ENCODE measurements around the gene LRIT2.

The LRIT2 gene

DNA sequence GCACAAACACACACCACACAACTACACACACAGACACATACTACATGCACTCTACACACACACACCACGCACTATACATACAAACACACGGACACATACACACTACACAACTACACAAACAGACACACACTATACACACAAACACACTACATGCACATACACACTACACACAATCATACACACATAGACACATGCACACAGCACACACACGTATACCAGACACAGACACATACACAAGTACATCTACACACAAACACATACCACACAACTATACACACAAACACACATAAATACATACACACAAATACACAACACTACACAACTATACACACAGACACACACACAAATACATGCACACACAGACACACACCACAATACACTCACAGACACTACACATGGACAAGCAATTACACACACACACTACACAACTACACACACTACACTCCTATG is 47.2 kb downstream of the LRIT2 start:
- no peak overlapping the region for H3K4me3 ChIP-seq (ENCODE audit: low read depth, low read length)
- H3K9me3 ChIP-seq (ENCODE audit: control insufficient read depth, insufficient read depth, low read depth, low read length) = no peaks in the 10 kb centered on the region
- ChIA-PET CTCF (no interaction called here), POLR2A (no interaction called here)
- TF ChIP-seq ZNF350 (tag by site-specific recombination; IDR thresholded peaks at IDR 0.05) (no peak), ZNF843 (tag by site-specific recombination; IDR thresholded peaks at IDR 0.05) (no peak), ZNF37A (tag by site-specific recombination; IDR thresholded peaks at IDR 0.05) (no peak)
- H3K27ac ChIP-seq (ENCODE audit: extremely low read depth, low read depth, low read length) = no peak overlapping the region
- H3K4me1 ChIP-seq (ENCODE audit: control insufficient read depth, insufficient read depth, low read length) = no peaks in the 10 kb centered on the region
- no peaks in the 10 kb centered on the region for H3K36me3 ChIP-seq (ENCODE audit: control insufficient read depth in 2 of 2, insufficient read depth in 1 of 2, low read length in 2 of 2)

DNA sequence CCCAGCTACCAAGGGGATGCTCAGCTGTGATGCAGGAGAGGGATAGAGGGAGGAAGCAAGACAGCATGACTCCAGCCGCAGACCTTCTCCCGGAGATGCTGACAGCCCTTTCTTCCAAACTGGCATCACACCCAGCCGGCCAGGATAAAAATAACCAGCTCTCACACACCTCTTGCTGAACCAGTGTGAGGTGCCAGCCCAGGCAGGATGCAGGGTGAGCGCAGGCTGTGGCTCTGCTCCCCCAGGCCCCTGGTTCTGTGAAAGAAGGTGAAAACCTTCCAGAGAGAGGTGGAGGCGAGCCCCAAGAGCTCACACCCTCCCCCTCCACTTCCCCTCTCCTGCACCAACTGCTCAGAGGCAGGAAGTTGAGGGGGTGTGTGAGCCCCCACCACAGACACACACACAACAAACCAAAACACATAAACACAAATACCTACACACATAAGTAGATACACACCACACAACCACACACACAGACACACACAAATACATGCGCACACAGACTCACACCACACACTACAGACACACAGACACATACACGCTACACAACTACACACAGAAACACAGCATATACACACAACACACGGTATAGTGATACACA is 47.7 kb downstream of the LRIT2 start:
- ChIA-PET POLR2A (no interaction called here), CTCF (no interaction called here)
- TF ChIP-seq EGR2 (tag by site-specific recombination; IDR thresholded peaks at IDR 0.05; ENCODE audit: low read depth) = 0 out of 2 replicates have a peak, but pooled peaks have one; percentile 14
- no peak for TF ChIP-seq ZNF555 (tag by site-specific recombination; conservative IDR thresholded peaks at IDR 0.05)
- TF ChIP-seq ZBTB11 (tag by site-specific recombination; conservative IDR thresholded peaks at IDR 0.05; ENCODE audit: low read depth) = no peak
- Histone ChIP-seq H3K4me3 (ENCODE audit: low read depth, low read length) (no peak overlapping the region), H3K36me3 (ENCODE audit: control insufficient read depth in 2 of 2, insufficient read depth in 1 of 2, low read length in 2 of 2) (no peaks in the 10 kb centered on the region), H3K27ac (ENCODE audit: extremely low read depth, low read depth, low read length) (no peak overlapping the region), H3K4me1 (ENCODE audit: control insufficient read depth, insufficient read depth, low read length) (no peaks in the 10 kb centered on the region), H3K9me3 (ENCODE audit: control insufficient read depth, insufficient read depth, low read depth, low read length) (no peaks in the 10 kb centered on the region)

DNA sequence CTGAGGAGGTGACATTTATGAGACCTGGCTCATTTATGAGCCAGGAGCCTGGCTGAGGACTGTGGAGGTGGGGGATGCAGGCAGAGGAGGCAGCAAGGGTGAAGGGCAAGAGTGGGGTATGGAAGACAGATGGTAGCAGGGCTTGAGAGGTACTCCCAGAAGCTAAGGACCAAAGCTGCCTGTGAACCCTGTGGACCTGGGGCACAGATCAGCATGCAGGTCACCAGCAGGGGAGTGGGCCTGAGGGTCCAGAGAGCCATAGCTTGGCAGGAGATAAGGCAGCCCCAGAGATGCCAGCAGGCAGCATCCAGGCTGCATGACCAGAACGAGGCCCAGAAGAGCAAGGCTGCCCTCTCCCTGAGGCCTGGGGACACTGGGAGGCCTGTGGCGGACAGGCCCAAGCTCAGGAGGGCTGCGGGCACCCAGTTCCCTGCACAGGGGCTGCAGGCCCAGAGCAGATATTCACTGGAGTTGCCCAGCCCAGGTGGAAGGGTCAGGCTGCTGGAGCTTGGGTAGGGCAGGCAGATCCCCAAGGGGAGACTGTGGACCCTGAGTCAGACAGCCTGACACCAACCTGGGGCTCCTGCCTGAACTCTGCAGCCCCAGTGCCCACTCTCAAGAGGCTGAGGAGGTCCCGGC is 48.4 kb downstream of the LRIT2 start:
- CTCF ChIA-PET = no interaction called here
- POLR2A ChIA-PET = no interaction called here
- TF ChIP-seq, protein P1, sequence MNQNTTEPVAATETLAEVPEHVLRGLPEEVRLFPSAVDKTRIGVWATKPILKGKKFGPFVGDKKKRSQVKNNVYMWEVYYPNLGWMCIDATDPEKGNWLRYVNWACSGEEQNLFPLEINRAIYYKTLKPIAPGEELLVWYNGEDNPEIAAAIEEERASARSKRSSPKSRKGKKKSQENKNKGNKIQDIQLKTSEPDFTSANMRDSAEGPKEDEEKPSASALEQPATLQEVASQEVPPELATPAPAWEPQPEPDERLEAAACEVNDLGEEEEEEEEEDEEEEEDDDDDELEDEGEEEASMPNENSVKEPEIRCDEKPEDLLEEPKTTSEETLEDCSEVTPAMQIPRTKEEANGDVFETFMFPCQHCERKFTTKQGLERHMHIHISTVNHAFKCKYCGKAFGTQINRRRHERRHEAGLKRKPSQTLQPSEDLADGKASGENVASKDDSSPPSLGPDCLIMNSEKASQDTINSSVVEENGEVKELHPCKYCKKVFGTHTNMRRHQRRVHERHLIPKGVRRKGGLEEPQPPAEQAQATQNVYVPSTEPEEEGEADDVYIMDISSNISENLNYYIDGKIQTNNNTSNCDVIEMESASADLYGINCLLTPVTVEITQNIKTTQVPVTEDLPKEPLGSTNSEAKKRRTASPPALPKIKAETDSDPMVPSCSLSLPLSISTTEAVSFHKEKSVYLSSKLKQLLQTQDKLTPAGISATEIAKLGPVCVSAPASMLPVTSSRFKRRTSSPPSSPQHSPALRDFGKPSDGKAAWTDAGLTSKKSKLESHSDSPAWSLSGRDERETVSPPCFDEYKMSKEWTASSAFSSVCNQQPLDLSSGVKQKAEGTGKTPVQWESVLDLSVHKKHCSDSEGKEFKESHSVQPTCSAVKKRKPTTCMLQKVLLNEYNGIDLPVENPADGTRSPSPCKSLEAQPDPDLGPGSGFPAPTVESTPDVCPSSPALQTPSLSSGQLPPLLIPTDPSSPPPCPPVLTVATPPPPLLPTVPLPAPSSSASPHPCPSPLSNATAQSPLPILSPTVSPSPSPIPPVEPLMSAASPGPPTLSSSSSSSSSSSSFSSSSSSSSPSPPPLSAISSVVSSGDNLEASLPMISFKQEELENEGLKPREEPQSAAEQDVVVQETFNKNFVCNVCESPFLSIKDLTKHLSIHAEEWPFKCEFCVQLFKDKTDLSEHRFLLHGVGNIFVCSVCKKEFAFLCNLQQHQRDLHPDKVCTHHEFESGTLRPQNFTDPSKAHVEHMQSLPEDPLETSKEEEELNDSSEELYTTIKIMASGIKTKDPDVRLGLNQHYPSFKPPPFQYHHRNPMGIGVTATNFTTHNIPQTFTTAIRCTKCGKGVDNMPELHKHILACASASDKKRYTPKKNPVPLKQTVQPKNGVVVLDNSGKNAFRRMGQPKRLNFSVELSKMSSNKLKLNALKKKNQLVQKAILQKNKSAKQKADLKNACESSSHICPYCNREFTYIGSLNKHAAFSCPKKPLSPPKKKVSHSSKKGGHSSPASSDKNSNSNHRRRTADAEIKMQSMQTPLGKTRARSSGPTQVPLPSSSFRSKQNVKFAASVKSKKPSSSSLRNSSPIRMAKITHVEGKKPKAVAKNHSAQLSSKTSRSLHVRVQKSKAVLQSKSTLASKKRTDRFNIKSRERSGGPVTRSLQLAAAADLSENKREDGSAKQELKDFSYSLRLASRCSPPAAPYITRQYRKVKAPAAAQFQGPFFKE (tag by site-specific recombination; IDR thresholded peaks at IDR 0.05; ENCODE audit: borderline replicate concordance) = no peak
- TF ChIP-seq ZNF426 (tag by site-specific recombination; IDR thresholded peaks at IDR 0.05) = no peak
- no peak for TF ChIP-seq YY2 (tag by site-specific recombination; IDR thresholded peaks at IDR 0.05)
- no peak for TF ChIP-seq REPIN1 (tag by site-specific recombination; IDR thresholded peaks at IDR 0.05; ENCODE audit: low read depth)
- TF ChIP-seq, protein P2, sequence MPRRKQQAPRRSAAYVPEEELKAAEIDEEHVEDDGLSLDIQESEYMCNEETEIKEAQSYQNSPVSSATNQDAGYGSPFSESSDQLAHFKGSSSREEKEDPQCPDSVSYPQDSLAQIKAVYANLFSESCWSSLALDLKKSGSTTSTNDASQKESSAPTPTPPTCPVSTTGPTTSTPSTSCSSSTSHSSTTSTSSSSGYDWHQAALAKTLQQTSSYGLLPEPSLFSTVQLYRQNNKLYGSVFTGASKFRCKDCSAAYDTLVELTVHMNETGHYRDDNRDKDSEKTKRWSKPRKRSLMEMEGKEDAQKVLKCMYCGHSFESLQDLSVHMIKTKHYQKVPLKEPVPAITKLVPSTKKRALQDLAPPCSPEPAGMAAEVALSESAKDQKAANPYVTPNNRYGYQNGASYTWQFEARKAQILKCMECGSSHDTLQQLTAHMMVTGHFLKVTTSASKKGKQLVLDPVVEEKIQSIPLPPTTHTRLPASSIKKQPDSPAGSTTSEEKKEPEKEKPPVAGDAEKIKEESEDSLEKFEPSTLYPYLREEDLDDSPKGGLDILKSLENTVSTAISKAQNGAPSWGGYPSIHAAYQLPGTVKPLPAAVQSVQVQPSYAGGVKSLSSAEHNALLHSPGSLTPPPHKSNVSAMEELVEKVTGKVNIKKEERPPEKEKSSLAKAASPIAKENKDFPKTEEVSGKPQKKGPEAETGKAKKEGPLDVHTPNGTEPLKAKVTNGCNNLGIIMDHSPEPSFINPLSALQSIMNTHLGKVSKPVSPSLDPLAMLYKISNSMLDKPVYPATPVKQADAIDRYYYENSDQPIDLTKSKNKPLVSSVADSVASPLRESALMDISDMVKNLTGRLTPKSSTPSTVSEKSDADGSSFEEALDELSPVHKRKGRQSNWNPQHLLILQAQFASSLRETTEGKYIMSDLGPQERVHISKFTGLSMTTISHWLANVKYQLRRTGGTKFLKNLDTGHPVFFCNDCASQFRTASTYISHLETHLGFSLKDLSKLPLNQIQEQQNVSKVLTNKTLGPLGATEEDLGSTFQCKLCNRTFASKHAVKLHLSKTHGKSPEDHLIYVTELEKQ (tag by site-specific recombination; IDR thresholded peaks at IDR 0.05; ENCODE audit: borderline replicate concordance) = no peak
- TF ChIP-seq, protein P3, sequence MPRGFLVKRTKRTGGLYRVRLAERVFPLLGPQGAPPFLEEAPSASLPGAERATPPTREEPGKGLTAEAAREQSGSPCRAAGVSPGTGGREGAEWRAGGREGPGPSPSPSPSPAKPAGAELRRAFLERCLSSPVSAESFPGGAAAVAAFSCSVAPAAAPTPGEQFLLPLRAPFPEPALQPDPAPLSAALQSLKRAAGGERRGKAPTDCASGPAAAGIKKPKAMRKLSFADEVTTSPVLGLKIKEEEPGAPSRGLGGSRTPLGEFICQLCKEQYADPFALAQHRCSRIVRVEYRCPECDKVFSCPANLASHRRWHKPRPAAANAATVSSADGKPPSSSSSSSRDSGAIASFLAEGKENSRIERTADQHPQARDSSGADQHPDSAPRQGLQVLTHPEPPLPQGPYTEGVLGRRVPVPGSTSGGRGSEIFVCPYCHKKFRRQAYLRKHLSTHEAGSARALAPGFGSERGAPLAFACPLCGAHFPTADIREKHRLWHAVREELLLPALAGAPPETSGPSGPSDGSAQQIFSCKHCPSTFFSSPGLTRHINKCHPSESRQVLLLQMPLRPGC (tag by site-specific recombination; IDR thresholded peaks at IDR 0.05) = no peak
- no peak for TF ChIP-seq ZNF626 (tag by site-specific recombination; IDR thresholded peaks at IDR 0.05)
- TF ChIP-seq ZNF223 (tag by site-specific recombination; IDR thresholded peaks at IDR 0.05) = no peak
- 0 out of 2 replicates have a peak, but pooled peaks have one; percentile 13 for TF ChIP-seq ZFHX2 (tag by site-specific recombination; conservative IDR thresholded peaks at IDR 0.05)

More for the DNA sequence above, 48.4 kb downstream of the LRIT2 start:
- H3K36me3 ChIP-seq (ENCODE audit: control insufficient read depth in 2 of 2, insufficient read depth in 1 of 2, low read length in 2 of 2) = no peaks in the 10 kb centered on the region
- no peak overlapping the region for H3K27ac ChIP-seq (ENCODE audit: extremely low read depth, low read depth, low read length)
- no peaks in the 10 kb centered on the region for H3K9me3 ChIP-seq (ENCODE audit: control insufficient read depth, insufficient read depth, low read depth, low read length)
- no peak overlapping the region for H3K4me3 ChIP-seq (ENCODE audit: low read depth, low read length)
- H3K4me1 ChIP-seq (ENCODE audit: control insufficient read depth, insufficient read depth, low read length) = no peaks in the 10 kb centered on the region
